Measurements from ENCODE around the gene CFHR4.
"Not testable (repeated sequence)": the region's sequence is repeated elsewhere in the genome, so short reads cannot be mapped to it uniquely, and the experiment has no call there.

Gene CFHR4

GRCh38 chr1:196943568-196943967 is 55.7 kb downstream of the CFHR4 start, which contains the start of gene CFHR2:
Gene CFHR2, plus strand, starts transcription at chr1:196943738. Its CDS starts 143 bp downstream, at chr1:196943881.
- DNase-seq: not testable (repeated sequence)

- DNase-seq: no peak
Observed at GRCh38 chr1:196951711-196952394, 64.0 kb downstream of the CFHR4 start.

GRCh38 chr1:196954778-196955177 is 66.9 kb downstream of the CFHR4 start:
- no peak for DNase-seq

- DNase-seq: no peak
Observed at GRCh38 chr1:196955926-196956325, 68.1 kb downstream of the CFHR4 start.

- no peak for DNase-seq
Observed at GRCh38 chr1:196960854-196961253, 73.0 kb downstream of the CFHR4 start.
